ENCODE measurements around the gene PDS5A.
"Not testable (repeated sequence)": the region's sequence is repeated elsewhere in the genome, so short reads cannot be mapped to it uniquely, and the experiment has no call there.

PDS5A gene

DNA sequence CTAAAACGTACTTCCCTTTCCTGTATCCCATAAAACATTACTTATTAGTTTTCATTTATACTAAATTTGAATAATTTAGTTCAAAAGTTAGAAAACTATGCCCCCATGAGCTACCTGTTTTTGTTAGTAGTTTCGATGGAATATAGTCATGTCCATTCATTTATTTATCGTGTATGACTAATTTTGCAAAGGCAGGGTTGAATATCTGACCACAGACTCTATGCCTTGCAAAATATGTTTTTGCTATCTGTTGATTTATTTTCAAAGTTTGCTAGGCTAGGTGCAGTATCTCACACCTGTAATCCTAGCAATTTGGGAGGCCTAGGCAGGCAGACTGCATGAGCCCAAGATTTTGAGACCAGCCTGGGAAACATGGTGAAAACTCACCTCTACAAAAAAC, 78.4 kb downstream of the PDS5A start:
- DNase-seq, result no peak

DNA sequence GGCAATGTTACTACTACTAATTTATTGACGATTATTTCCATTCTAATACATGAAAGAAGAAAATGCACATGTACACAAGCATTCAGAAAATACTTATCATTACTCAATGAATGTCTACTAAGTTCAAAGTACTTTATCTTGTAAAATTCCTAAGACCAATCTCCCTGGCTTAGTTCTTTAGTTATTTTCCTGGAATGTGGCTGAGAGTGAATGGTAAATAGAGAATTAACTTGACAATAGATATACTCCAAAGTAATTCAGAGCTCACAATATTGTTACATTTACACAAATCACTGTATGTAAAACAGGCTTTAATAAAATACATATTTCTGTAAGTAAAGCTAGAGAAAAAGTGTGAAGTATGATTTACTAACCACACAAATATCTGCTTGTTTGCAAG, 79.7 kb downstream of the PDS5A start:
- DNase-seq, result no peak

DNA sequence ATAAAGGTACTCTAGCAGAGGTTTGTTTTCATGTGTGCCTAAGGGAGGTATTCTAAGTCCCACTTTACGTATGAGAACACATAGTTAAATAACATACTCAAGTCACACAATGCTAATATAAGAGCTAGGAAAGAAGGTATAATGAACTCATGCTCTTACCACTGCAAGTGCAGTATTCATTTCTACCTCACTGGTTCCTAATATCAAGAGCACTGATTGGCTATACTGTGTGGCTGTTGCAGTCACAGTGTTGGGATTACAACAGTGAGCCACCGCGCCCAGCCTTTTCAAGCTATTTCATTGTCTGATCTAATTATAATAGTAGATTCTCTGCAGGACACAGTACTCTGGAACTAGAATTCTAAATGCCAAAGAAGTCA, 84.0 kb downstream of the PDS5A start:
- no peak for DNase-seq

DNA sequence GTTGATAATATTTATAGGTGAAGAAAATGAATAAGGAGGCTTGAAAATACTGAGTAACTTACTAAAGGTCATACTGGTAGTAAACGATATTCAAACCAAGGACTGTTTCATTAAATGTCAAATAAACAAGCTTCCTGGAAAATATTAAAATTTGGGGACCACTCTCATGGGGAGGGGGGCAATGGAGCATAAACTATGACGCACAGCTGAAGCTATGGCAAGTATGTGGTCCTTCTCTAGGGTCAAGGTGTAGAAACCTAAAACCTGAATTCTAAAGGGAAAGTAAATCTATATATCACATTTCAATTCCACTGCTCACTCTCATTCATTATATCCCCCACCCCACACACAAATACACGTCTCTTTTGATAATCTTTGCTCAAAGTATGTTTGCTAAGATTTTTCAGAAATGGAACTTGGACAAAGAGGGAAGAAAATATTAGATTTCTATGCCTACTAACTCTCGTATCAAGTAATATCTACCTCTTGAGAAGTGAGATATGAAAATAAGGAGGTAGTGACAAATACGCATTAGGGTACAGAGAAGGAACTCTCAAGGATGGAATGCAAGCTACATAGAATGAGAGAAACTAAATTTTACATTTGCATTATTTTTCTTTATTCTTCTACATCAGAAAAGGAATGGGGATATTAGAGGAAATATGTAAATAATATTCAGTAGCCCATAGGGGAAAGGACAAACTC, 84.6 kb downstream of the PDS5A start:
- DNase-seq, result no peak

DNA sequence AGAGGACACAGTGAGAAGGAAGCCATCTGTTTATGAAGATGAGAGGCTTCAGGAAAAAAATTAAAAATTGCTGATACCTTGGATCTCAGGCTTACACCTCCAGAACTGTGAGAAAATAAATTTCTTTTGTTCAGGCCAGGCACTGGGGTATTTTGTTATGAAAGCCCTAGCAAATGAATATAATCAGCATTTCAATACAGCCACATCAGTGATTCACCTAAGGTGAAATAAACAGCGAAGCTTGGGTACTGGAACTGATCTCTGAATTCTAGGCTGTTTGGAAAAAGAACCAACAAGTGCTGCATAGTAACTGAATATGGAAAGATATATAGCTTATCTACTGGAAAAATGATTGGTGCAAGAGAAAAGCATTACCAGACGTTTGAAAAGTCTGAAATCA, 88.5 kb downstream of the PDS5A start:
- DNase-seq, result no peak

DNA sequence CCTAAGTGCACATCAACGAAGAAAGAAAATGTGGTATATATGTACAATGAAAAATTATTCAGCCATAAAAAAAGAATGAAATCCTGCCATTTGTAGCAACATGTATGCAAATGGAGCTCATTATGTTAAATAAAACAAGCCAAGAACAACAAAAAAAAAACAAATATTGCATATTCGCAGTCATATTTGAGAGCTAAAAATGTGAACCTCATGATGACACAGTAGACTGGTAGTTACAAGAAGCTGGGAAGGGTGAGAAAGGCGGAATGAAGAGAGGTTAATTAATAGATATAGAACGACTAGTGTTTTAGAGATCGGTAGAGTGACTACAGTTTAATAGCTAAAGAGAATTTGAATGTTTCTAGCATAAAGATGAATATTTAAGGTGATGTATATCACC, 89.2 kb downstream of the PDS5A start:
- DNase-seq, result no peak

DNA sequence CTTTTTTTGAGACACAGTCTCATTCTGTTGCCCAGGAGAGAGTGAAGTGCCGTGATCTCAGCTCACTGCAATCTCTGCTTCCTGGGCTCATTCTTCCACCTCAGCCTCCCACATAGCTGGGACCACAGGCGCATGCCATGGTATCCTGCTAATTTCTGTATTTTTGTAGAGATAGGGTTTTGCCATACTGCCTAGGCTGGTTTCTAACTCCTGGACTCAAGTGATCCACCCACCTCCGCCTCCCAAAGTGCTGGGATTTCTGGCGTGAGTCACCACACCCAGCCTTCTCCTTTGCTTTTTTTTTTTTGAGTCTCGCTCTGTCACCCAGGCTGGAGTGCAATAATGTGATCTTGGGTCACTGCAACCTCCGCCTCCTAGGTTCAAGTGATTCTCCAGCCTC, 94.1 kb downstream of the PDS5A start:
- no peak for DNase-seq

DNA sequence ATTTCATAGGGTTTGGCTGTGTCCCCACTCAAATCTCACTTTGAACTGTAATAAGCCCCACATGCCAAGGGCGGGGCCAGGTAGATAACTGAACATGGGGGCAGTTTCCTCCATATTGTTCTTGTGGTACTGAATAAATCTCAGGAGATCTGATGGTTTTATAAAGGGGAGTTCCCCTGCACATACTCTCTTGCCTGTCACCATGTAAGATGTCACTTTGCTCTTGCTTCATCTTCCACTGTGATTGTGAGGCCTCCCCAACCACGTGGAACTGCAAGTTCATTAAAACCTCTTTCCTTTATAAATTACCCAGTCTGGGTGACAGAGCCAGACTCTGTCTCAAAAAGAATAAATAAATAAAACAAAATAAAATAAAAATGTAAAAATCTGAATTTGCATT, 95.9 kb downstream of the PDS5A start:
- DNase-seq, result no peak

DNA sequence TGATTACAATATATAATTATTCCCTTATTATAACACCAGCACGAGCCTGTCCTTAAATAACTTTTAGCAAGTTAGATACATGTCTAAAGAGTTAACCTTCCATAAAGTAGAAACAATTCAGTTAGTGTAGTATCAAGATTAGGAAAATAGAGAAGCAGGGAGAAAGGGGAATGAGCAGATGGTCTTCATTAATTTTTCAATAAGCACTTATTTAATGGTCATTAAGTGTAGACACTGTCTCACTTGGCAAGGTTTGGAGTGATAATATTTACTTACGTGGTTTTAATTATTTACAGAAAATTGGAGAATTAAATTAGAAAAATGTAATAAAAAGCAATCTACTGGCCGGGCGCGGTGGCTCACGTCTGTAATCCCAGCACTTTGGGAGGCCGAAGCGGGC, 99.7 kb downstream of the PDS5A start:
- DNase-seq, result no peak

DNA sequence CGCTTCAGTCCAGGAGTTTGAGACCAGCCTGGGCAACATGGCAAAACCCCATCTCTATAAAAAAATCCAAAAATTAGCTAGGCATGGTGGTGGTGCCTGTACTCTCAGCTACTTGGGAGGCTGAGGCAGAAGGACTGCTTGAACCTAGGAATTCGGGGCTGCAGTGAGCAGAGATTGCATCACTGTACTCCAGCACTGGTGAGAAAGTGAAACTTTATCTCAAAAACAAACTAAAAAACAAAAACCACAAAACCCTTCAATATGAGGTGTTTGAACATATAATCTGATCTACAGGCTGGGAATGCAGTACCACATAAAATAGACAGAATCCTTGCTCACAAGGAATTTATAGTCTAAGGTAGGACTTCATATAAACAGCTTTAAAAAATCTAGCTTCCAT, 103.9 kb downstream of the PDS5A start:
- DNase-seq, result no peak

DNA sequence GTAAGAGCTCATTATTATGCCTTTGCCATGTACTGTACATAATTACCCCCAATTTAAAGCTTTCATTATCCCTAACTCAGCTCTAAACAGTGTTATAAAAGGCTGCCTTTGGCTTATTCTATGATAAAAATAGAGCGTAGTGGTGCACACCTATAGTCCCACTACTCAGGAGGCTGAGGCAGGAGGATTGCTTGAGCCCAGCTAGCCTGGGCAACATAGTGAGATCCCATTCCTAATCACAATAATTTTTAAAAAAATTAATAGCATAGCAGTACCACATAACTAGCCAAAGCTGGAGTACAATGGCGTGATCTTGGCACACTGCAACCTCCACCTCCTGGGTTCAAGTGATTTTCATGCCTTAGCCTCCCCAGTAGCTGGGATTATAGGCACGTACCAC, 112.4 kb downstream of the PDS5A start:
- DNase-seq, result no peak

DNA sequence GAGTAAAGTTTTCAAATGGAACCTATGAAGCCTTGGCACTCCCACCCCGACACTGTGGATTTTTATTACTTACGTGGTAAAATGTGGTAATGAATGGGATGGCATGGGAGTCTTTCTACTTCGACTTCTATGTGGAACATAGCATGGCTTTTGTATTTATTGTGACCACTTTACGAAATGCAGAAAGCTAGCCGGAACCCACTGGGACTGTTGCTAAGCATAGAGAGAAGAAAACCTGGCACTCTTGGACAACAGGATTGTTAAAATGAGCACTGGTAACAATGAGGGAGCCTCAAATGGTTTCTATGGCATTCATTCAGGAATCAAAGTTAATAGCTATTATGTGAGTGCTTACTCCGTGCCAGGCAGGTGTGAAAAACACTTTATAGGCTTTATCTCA, 113.3 kb downstream of the PDS5A start:
- DNase-seq, result no peak

DNA sequence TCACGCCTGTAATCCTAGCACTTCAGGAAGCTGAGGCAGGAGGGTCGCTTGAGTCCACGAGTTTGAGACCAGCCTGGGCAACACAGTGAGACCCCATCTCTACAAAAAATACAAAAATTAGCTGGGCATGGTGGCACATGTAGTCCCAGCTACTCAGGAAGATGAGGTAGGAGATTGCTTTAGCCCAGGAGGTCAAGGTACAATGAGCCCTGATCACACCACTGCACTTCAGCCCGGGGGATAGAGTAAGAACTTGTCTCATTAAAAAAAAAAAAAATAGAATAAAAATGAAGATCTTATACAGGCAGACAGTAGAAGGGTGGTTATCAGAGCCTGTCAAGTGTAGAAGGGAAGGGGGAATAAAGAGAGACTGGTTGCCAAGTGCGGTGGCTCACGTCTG, 116.9 kb downstream of the PDS5A start:
- DNase-seq, result no peak

DNA sequence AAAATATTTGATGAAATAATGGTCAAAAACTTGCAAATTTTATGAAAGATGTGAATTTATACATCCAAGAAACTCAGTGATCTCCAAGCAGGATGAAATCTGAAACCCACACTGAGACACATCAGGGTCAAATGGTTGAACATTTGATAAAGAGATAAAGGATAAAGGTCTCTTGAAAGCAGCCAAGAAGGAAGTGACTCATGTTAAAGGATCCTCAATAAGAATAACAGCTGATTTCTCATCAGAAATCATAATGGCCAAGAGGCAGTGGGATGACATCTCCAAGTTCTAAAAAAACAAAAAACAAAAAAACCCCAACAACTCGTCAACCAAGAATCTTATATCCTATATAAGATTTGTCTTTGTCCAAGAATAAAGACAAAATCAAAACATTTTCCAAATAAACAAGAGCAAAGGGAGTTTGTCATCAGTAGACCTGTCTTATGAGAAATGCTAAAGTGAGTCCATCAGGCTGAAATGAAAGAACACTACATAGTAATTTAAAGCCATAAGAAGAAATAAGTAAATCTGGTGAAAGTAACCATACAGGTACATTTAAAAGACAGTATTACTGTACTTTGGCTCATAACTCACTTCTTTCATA, 121.7 kb downstream of the PDS5A start:
- DNase-seq, result no peak

DNA sequence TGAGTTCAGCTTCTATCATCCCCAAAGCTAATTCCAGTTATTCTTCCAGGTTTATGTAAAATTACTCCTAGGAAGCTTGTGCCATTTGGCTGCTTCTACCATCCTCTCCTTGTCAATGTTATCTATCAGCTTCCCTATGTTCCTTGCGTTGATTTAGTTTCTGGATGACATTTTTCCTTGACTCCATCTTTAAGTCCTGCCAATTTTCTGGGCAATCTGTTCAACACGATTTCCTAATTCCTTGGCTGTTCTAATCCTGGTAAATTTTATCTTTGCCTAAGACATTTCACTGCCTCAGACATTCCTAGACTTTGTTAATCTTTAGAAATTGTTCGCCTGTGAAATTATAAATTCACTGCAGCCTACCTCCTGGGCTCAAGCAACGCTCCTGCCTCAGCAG, 125.1 kb downstream of the PDS5A start:
- no peak for DNase-seq

DNA sequence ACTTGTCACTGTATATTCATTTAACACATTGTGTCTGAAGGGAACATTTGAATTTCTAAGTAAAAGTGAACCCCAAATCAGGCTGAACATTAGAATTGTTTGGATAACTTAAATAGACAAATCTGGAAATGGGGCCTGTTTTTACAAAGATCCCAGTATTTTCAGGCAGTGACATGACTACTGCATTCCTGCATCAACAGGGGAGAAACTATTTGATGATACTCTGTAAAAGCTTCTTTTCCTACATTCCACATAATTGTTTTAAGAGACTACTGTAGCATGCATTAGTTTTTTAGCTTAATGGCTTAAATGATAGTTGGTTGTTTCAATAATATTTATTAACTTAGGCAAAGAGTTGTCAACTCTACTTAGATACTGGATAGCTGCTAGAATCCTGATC, 127.0 kb downstream of the PDS5A start:
- DNase-seq, result no peak

DNA sequence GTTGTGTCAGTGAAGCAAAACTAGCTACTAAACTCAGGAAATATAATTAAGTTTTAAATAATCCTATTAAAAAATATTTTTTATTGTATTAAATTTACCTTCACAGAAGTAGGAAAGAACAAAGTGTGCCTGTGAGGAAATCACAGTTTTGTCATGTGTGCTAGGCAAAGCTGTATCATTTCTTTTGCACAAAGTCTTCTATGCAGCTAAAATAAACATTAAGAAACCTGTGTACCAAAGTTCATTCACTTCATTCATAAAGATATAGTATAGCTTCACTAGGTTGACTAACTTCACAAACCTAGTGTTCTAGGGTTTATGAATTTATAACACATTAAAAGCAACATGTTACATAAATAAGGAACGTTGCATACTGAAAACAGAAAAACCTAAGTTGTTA, 131.0 kb downstream of the PDS5A start:
- DNase-seq, result no peak

DNA sequence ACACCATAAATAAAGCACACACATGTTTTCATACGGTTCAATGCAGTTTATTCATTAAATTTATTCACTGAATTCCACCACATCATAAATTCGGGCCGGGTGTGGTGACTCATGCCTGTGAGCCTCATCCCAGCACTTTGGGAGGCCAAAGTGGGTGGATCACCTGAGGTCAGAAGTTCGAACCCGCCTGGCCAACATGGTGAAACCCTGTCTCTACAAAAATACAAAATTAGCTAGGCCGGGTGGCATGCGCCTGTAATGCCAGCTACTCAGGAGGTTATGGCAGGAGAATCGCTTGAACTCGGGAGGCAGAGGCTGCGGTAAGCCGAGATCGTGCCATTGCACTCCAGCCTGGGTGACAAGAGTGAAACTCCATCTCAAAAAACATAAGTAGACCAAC, 131.6 kb downstream of the PDS5A start:
- no peak for DNase-seq

DNA sequence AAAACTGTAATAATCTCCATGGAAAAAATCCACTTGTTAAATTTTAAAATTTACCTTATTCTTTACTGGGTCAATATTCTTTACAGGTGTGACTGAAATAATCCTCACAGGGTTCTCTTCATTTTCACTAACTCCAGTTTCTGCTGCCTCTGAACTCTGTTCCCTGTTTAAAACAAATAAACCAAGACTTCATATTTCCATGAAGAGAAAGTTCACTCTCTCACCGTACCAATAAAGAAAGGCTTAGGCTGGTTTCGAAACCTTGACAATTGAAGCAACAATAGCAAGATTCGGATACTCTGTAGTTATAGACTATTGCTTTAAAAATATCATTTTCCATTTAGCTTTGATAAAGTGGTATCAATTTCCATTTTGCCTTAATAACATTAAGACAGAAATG, 135.8 kb downstream of the PDS5A start:
- no peak for DNase-seq

DNA sequence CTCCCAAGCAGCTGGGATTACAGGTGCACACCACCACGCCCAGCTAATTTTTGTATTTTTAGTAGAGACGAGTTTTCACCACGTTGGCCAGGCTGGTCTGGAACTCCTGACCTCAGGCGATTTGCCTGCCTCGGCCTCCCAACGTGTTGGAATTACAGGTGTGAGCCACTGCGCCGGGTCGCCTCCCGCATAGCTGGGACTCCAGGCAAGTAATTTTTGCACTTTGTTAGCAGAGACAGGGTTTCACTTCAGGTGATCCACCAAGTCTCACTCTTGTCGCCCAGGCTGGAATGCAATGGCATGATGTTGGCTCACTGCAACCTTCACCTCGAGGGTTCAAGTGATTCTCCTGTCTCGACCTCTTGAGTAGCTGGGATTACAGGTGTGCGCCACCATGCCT, 137.2 kb downstream of the PDS5A start:
- DNase-seq, result not testable (repeated sequence)

DNA sequence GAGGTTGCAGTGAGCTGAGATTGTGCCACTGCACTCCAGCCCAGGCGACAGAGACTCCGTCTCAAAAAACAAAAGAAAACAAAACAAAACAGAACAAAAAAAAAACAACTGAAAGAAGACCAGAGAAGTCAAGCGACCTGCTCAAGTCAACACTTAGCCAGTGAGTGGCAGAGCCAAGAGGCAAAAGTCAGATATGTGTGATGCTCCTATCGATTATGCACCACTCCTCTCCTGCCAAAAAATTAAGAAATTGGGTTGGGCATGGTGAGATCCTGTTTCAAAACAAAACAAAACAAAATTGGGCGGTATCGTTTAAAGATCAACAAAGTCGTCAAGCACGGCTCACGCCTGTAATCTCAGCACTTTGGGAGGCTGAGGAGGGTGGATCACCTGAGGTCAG, 137.7 kb downstream of the PDS5A start:
- no peak for DNase-seq

DNA sequence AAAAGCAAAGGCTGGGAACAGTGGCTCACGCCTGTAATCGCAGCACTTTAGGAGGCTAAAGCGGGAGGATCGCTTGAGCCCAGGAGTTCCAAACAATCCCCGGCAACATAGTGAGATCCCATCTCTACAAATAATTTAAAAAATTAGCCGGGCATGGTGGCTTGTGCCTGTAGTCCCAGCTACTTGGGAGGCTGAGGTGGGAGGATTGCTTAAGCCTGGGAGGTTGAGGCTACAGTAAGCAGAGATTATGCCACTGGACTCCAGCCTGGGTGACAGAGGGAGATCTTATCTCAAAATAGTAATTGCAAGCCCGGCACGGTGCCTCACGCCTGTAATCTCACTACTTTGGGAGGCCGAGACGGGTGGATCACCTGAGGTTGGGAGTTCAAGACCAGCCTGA, 139.3 kb downstream of the PDS5A start:
- DNase-seq, result not testable (repeated sequence)

DNA sequence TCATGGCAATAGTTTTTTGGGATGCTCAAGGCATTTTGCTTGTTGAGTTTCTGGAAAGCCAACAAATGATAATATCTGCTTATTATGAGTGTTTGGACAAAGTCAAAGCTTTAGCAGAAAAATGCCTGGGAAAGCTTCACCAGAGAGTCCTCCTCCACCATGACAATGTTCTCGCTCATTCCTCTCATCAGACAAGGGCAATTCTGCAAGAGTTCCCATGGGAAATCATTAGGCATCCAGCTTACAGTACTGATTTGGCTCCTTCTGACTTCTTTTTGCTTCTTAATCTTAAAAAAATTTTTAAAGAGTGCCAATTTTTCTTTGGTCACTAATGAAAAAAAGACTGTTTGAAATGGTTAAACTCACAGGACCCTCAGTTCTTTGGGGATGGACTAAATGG, 143.4 kb downstream of the PDS5A start:
- DNase-seq, result no peak

DNA sequence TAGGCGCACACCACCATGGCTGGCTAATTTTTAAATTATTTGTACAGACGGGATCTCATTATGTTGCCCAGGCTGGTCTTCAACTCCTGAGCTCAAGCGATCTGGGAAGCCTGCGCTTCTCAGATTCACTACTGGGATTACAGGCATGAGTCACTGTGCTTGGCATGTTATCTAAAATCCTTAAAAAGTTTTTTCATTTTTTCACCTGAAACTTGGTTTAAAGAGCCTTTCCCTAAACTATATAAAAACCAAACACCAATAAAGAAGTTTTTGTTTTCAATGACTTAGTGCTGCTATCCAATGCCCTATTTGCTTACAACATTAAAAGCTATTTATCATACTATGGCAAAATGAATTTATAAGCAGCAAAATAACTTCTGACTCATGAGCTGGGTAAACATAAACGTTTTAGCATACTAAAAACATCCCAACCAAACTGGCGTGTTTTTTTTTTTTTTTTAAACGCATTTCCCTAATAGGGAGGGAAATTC, 151.9 kb downstream of the PDS5A start:
- DNase-seq, result no peak

DNA sequence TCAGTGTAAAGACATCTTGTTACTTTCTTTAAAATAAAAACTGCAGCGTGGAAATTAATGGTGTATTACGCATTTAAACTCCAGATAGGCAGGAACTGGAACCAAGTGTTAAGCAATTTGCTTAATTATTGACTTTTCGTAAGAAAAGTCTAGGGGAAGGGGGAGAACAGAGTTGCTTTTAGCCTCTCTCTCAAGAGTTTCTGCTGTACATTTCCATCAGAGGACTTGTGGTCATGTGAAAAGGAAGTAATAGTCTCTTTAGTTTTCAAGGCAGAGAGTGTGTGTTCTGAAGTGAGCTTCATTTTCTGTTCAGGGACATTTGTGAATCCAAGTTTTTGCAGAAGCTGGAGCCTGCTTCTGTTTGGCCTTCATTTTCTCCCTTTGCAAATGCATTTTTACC, 152.6 kb downstream of the PDS5A start:
- no peak for DNase-seq
